Measurements from ENCODE around the gene ATP4B.

- TF ChIP-seq GABPA (IDR thresholded peaks at IDR 0.05; ENCODE audit: low read depth) (no peak), MAX (IDR thresholded peaks at IDR 0.05; ENCODE audit: low read depth) (no peak), REST (IDR thresholded peaks at IDR 0.05; ENCODE audit: low read depth, low read length) (no peak), TEAD4 (IDR thresholded peaks at IDR 0.05; ENCODE audit: borderline replicate concordance, insufficient read depth) (no peak), POLR2AphosphoS5 (IDR thresholded peaks at IDR 0.05; ENCODE audit: low read depth, low read length) (no peak)
Measured at GRCh38 chr13:113620036-113620796, 37.8 kb downstream of the ATP4B start.
